ENCODE results near the gene CGNL1.

The CGNL1 gene

GRCh38 chr15:57329582-57330367, 46.5 kb upstream of the CGNL1 start:
- Histone ChIP-seq H3K27ac (no peak overlapping the region), H3K27me3 (replicated peaks) (no peaks in the 10 kb centered on the region), H3K4me3 (ENCODE audit: low read depth, low read length) (no peak overlapping the region), H3K36me3 (replicated peaks) (no peaks in the 10 kb centered on the region)
- DNase-seq: no peak
- peak; percentile 15 for TF ChIP-seq CTCF (IDR thresholded peaks at IDR 0.05; ENCODE audit: low read depth, low read length, missing control alignments)
- in situ Hi-C loops (cut with HindIII; ENCODE audit: low pct_ligation_motif_present, low sequenced_read_pairs): loop anchor here (25.0 kb wide), 1 partner anchor 183 kb away; no protein-coding TSS in a partner anchor

- TF ChIP-seq CTCF (IDR thresholded peaks at IDR 0.05; ENCODE audit: low read depth, low read length, missing control alignments): no peak
- DNase-seq: peak; percentile 61
- in situ Hi-C loops (cut with HindIII; ENCODE audit: low pct_ligation_motif_present, low sequenced_read_pairs): loop anchor here (25.0 kb wide), 1 partner anchor 182 kb away; no protein-coding TSS in a partner anchor
- Histone ChIP-seq H3K27me3 (replicated peaks) (no peaks in the 10 kb centered on the region), H3K4me3 (ENCODE audit: low read depth, low read length) (no peak overlapping the region), H3K36me3 (replicated peaks) (no peaks in the 10 kb centered on the region), H3K27ac (no peak overlapping the region)
Measured at GRCh38 chr15:57330619-57331340, 45.5 kb upstream of the CGNL1 start.

- in situ Hi-C loops (cut with HindIII; ENCODE audit: low pct_ligation_motif_present, low sequenced_read_pairs): loop anchor here (25.0 kb wide), 1 partner anchor 180 kb away; no protein-coding TSS in a partner anchor
Measured at GRCh38 chr15:57332326-57332725, 44.0 kb upstream of the CGNL1 start.

GRCh38 chr15:57333487-57333886, 42.8 kb upstream of the CGNL1 start:
- H3K27ac ChIP-seq: no peak overlapping the region
- peak; percentile 34 for DNase-seq
- no peaks in the 10 kb centered on the region for H3K27me3 ChIP-seq (replicated peaks)
- in situ Hi-C loops (cut with HindIII; ENCODE audit: low pct_ligation_motif_present, low sequenced_read_pairs): loop anchor here (25.0 kb wide), 1 partner anchor 179 kb away; no protein-coding TSS in a partner anchor
- H3K36me3 ChIP-seq (replicated peaks): no peaks in the 10 kb centered on the region
- no peak overlapping the region for H3K4me3 ChIP-seq (ENCODE audit: low read depth, low read length)
- TF ChIP-seq CTCF (IDR thresholded peaks at IDR 0.05; ENCODE audit: low read depth, low read length, missing control alignments): no peak

More at GRCh38 chr15:57332326-57332725, 44.0 kb upstream of the CGNL1 start:
- H3K27me3 ChIP-seq (replicated peaks): no peaks in the 10 kb centered on the region
- no peak overlapping the region for H3K4me3 ChIP-seq (ENCODE audit: low read depth, low read length)
- H3K27ac ChIP-seq: no peak overlapping the region
- H3K36me3 ChIP-seq (replicated peaks): no peaks in the 10 kb centered on the region
- no peak for DNase-seq
- TF ChIP-seq CTCF (IDR thresholded peaks at IDR 0.05; ENCODE audit: low read depth, low read length, missing control alignments): no peak

GRCh38 chr15:57334257-57334656, 42.0 kb upstream of the CGNL1 start:
- Histone ChIP-seq H3K27ac (no peak overlapping the region), H3K4me3 (ENCODE audit: low read depth, low read length) (no peak overlapping the region), H3K27me3 (replicated peaks) (no peaks in the 10 kb centered on the region), H3K36me3 (replicated peaks) (no peaks in the 10 kb centered on the region)
- TF ChIP-seq CTCF (IDR thresholded peaks at IDR 0.05; ENCODE audit: low read depth, low read length, missing control alignments): no peak
- DNase-seq: peak; percentile 39
- in situ Hi-C loops (cut with HindIII; ENCODE audit: low pct_ligation_motif_present, low sequenced_read_pairs): loop anchor here (25.0 kb wide), 1 partner anchor 178 kb away; no protein-coding TSS in a partner anchor

Measured in brain microvascular endothelial cell (primary cell).